DMS114 treated with DMSO at 0.1 percent for 48 hours (cell line): Measurements from ENCODE around the gene POLQ.
A peak's percentile ranks its signal among the peaks of the same experiment; 100 is the strongest.
"Not testable (repeated sequence)": the region's sequence is repeated elsewhere in the genome, so short reads cannot be mapped to it uniquely, and the experiment has no call there.

Experiments
- DNase-seq: peaks from one replicate; lab custom pipeline; 2025; ENCODE audit not compliant: unreplicated experiment; lab: John Stamatoyannopoulos, UW

POLQ gene

GRCh38 chr3:121545574-121546455, at the start of gene POLQ:
Gene POLQ (minus strand): TSS chr3:121545988. CDS start chr3:121545877, 111 bp downstream.
- peak; percentile 92 for DNase-seq

- no peak for DNase-seq
Observed at GRCh38 chr3:121594850-121595249, 49.1 kb upstream of the POLQ start.

- not testable (repeated sequence) for DNase-seq
Observed at GRCh38 chr3:121593806-121594205, 48.0 kb upstream of the POLQ start.

GRCh38 chr3:121592856-121593702, 47.3 kb upstream of the POLQ start, which contains the start of gene FBXO40:
Gene FBXO40 (plus strand): TSS chr3:121593379. CDS start chr3:121620576, 27,197 bp downstream.
- no peak for DNase-seq

GRCh38 chr3:121584418-121584817, 38.6 kb upstream of the POLQ start:
- no peak for DNase-seq

- DNase-seq = no peak
Observed at GRCh38 chr3:121581691-121582090, 35.9 kb upstream of the POLQ start.

- DNase-seq = no peak
Observed at GRCh38 chr3:121574449-121574848, 28.7 kb upstream of the POLQ start.

GRCh38 chr3:121567649-121568048, 21.9 kb upstream of the POLQ start, which contains the start of gene ARGFX:
Gene ARGFX (plus strand): TSS chr3:121567949. CDS start chr3:121570714, 2,765 bp downstream.
- DNase-seq = no peak

- no peak for DNase-seq
Observed at GRCh38 chr3:121566773-121567172, 21.0 kb upstream of the POLQ start.

- no peak for DNase-seq
Observed at GRCh38 chr3:121562148-121562547, 16.4 kb upstream of the POLQ start.

GRCh38 chr3:121557426-121557934, 11.7 kb upstream of the POLQ start:
- DNase-seq = no peak

- DNase-seq = no peak
Observed at GRCh38 chr3:121552797-121553196, 7.0 kb upstream of the POLQ start.

- no peak for DNase-seq
Observed at GRCh38 chr3:121552379-121552778, 6.6 kb upstream of the POLQ start.

- DNase-seq = peak; percentile 46
Observed at GRCh38 chr3:121545049-121545573, 677 bp downstream of the POLQ start.

- DNase-seq = no peak
Observed at GRCh38 chr3:121542924-121543323, 2.9 kb downstream of the POLQ start.

GRCh38 chr3:121531269-121531668, 14.5 kb downstream of the POLQ start:
- DNase-seq = no peak

- DNase-seq = no peak
Observed at GRCh38 chr3:121529308-121529707, 16.5 kb downstream of the POLQ start.

- no peak for DNase-seq
Observed at GRCh38 chr3:121520510-121520909, 25.3 kb downstream of the POLQ start.

- DNase-seq = no peak
Observed at GRCh38 chr3:121517953-121518655, 27.7 kb downstream of the POLQ start.

- DNase-seq = no peak
Observed at GRCh38 chr3:121515862-121516261, 29.9 kb downstream of the POLQ start.

GRCh38 chr3:121515313-121515712, 30.5 kb downstream of the POLQ start:
- DNase-seq = no peak
